HepG2 (cell line): ENCODE measurements around the gene SCRT2. TPM values are rescaled to one million over a fixed set of nuclear protein-coding genes. Genes with fewer than 3 reads are reported as not detected.

Source experiments
- BCL6 ChIP-seq: IDR thresholded peaks from 2 replicates; pipeline ENCODE4 v1.6.1; 2016; ENCODE audit warnings: missing genetic modification reagents, missing compliant biosample characterization
- EEA1 ChIP-seq: sonication (generic); formaldehyde crosslinking; IDR thresholded peaks from 2 replicates; pipeline ENCODE4 v1.5.1; 2020; ENCODE audit warnings: mild to moderate bottlenecking, missing genetic modification reagents, borderline replicate concordance
- KDM4B ChIP-seq: sonication (generic); formaldehyde crosslinking; IDR thresholded peaks from 2 replicates; pipeline ENCODE4 v1.4.0; 2020; ENCODE audit warnings: missing genetic modification reagents
- MTF1 ChIP-seq: sonication (generic); formaldehyde crosslinking; IDR thresholded peaks from 2 replicates; pipeline ENCODE4 v1.5.0; 2020; ENCODE audit warnings: missing genetic modification reagents
- TAF15 ChIP-seq: fragments of 200-400 bp; formaldehyde crosslinking; IDR thresholded peaks from one replicate; pipeline ENCODE4 v1.6.1; 2018; ENCODE audit warnings: mild to moderate bottlenecking, low read depth, low read length; ENCODE audit not compliant: poor library complexity, severe bottlenecking
- TCF7L2 ChIP-seq: IDR thresholded peaks from 2 replicates; pipeline ENCODE4 v1.6.1; 2011; ENCODE audit warnings: mild to moderate bottlenecking, low read depth, low read length, moderate library complexity
- ZBTB43 ChIP-seq: sonication (generic); formaldehyde crosslinking; conservative IDR thresholded peaks from 2 replicates; pipeline ENCODE4 v1.4.0; 2020; ENCODE audit warnings: missing genetic modification reagents
- ZNF431 ChIP-seq: sonication (generic); formaldehyde crosslinking; IDR thresholded peaks from 2 replicates; pipeline ENCODE4 v1.9.0; 2022; ENCODE audit warnings: missing genetic modification reagents, low read depth, mild to moderate bottlenecking, borderline replicate concordance
- ZNF446 ChIP-seq: sonication (generic); formaldehyde crosslinking; IDR thresholded peaks from 2 replicates; pipeline ENCODE4 v1.5.0; 2020; ENCODE audit warnings: mild to moderate bottlenecking, missing genetic modification reagents
- ZNF780A ChIP-seq: sonication (generic); formaldehyde crosslinking; IDR thresholded peaks from 2 replicates; pipeline ENCODE4 v1.8.0; 2022; ENCODE audit warnings: mild to moderate bottlenecking, missing genetic modification reagents, moderate library complexity
- ZXDC ChIP-seq: sonication (generic); formaldehyde crosslinking; IDR thresholded peaks from 2 replicates; pipeline ENCODE4 v1.5.0; 2020; ENCODE audit warnings: mild to moderate bottlenecking, missing genetic modification reagents
- polyA plus RNA-seq, 8 experiments: library from polyadenylated mRNA; depleted of rRNA in 3 of 8; stranded (reverse) in 7 of 8; unstranded in 1 of 8; fragments of >200 nt; fragmentation: Illumina TruSeq in 4 of 8; extraction: Trizol in 4 of 8; gene quantifications; 2 replicates each; pipeline versions ENCODE4 v1.2.1 to v1.2.3, GENCODE V29; 2011 to 2016; ENCODE audit warnings: low read depth in 4 of 8, missing spikeins in 1 of 8, mixed read lengths in 1 of 8; ENCODE audit not compliant: insufficient read depth in 1 of 8
- total RNA-seq, 5 experiments: library from RNA; depleted of rRNA; stranded (reverse); fragments of >200 nt; fragmentation: Illumina TruSeq; extraction: Trizol; gene quantifications; 2 replicates each; pipeline ENCODE4 v1.2.3, GENCODE V29; 2016; ENCODE audit warnings: low read depth in 1 of 5
- TF ChIP-seq, protein P1 (sequence below): sonication (generic); formaldehyde crosslinking; IDR thresholded peaks from 2 replicates; pipeline ENCODE4 v1.5.1; 2020; ENCODE audit warnings: mild to moderate bottlenecking, missing genetic modification reagents, moderate library complexity
- TF ChIP-seq, protein P2 (sequence below): sonication (generic); formaldehyde crosslinking; IDR thresholded peaks from 2 replicates; pipeline ENCODE4 v1.4.0; 2020; ENCODE audit warnings: missing genetic modification reagents
- TF ChIP-seq, protein P3 (sequence below): IDR thresholded peaks from 2 replicates; pipeline ENCODE4 v1.6.1; 2016; ENCODE audit warnings: control low read depth
- TF ChIP-seq, protein P4 (sequence below): sonication (generic); formaldehyde crosslinking; IDR thresholded peaks from 2 replicates; pipeline ENCODE4 v1.8.1; 2023; ENCODE audit warnings: mild to moderate bottlenecking, missing genetic modification reagents

The SCRT2 gene
- total and polyA plus RNA-seq, 2 of the 13 experiments (the other 11 are each of a cell fraction or from before 2014, with no cell fraction given): not detected

DNA sequence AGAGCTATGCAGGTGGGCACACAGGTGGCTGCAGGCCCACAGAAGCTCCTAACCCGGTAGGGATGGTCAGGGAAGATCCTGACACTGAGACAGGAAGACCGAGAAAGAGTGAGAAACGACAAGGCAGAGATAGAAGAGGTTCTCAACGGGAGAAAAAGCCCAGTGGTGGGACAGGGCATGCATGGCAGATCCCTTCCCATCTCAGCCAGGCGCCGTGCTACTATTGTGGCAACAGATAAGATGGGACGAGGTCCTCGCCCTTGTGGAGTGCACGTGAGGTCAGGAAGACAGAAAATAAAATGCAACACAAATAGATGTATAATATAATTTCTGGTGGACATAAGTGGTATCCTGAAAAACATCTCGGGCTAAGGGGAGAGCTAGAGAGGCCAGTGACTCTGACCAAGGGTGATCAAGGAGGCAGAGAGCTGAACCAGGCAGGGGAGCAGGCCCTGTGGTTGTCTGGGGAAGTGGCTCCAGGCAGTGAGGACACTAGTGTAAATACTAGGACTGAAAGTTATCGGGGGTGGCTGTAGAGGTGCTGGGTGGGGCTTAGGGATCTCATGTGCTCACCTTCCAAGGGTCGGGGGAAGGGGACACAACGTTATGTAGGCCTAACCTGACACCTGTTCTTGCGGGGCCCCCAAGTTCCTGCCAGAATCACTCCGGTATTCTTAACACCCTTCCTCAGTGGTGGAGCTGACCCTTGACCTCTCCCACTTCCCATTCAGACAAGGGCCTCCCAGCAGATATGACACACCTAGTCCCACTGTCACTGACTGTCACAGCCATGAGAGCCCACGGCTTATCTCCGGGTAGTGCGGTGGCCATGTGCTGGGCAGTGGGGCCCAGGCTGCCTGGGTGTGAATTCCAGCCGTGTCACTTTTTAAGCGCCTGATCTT lies 23.6 kb downstream of the SCRT2 start (continued):
- TF ChIP-seq ZXDC (CRISPR knock-in tag) (no peak), ZNF431 (no peak), TCF7L2 (no peak), EEA1 (CRISPR knock-in tag) (0 out of 2 replicates have a peak, but pooled peaks have one; percentile 52), ZBTB43 (no peak), ZNF780A (CRISPR knock-in tag) (no peak), ZNF446 (no peak), BCL6 (no peak), MTF1 (CRISPR knock-in tag) (0 out of 2 replicates have a peak, but pooled peaks have one; percentile 41), KDM4B (CRISPR knock-in tag) (no peak), TAF15 (no peak)
- TF ChIP-seq, protein P1, sequence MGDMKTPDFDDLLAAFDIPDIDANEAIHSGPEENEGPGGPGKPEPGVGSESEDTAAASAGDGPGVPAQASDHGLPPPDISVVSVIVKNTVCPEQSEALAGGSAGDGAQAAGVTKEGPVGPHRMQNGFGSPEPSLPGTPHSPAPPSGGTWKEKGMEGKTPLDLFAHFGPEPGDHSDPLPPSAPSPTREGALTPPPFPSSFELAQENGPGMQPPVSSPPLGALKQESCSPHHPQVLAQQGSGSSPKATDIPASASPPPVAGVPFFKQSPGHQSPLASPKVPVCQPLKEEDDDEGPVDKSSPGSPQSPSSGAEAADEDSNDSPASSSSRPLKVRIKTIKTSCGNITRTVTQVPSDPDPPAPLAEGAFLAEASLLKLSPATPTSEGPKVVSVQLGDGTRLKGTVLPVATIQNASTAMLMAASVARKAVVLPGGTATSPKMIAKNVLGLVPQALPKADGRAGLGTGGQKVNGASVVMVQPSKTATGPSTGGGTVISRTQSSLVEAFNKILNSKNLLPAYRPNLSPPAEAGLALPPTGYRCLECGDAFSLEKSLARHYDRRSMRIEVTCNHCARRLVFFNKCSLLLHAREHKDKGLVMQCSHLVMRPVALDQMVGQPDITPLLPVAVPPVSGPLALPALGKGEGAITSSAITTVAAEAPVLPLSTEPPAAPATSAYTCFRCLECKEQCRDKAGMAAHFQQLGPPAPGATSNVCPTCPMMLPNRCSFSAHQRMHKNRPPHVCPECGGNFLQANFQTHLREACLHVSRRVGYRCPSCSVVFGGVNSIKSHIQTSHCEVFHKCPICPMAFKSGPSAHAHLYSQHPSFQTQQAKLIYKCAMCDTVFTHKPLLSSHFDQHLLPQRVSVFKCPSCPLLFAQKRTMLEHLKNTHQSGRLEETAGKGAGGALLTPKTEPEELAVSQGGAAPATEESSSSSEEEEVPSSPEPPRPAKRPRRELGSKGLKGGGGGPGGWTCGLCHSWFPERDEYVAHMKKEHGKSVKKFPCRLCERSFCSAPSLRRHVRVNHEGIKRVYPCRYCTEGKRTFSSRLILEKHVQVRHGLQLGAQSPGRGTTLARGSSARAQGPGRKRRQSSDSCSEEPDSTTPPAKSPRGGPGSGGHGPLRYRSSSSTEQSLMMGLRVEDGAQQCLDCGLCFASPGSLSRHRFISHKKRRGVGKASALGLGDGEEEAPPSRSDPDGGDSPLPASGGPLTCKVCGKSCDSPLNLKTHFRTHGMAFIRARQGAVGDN (CRISPR knock-in tag): peak; percentile 70; the same call in 1 of the 2 replicates
- TF ChIP-seq, protein P2, sequence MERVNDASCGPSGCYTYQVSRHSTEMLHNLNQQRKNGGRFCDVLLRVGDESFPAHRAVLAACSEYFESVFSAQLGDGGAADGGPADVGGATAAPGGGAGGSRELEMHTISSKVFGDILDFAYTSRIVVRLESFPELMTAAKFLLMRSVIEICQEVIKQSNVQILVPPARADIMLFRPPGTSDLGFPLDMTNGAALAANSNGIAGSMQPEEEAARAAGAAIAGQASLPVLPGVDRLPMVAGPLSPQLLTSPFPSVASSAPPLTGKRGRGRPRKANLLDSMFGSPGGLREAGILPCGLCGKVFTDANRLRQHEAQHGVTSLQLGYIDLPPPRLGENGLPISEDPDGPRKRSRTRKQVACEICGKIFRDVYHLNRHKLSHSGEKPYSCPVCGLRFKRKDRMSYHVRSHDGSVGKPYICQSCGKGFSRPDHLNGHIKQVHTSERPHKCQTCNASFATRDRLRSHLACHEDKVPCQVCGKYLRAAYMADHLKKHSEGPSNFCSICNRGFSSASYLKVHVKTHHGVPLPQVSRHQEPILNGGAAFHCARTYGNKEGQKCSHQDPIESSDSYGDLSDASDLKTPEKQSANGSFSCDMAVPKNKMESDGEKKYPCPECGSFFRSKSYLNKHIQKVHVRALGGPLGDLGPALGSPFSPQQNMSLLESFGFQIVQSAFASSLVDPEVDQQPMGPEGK (CRISPR knock-in tag): 0 out of 2 replicates have a peak, but pooled peaks have one; percentile 23
- TF ChIP-seq, protein P3, sequence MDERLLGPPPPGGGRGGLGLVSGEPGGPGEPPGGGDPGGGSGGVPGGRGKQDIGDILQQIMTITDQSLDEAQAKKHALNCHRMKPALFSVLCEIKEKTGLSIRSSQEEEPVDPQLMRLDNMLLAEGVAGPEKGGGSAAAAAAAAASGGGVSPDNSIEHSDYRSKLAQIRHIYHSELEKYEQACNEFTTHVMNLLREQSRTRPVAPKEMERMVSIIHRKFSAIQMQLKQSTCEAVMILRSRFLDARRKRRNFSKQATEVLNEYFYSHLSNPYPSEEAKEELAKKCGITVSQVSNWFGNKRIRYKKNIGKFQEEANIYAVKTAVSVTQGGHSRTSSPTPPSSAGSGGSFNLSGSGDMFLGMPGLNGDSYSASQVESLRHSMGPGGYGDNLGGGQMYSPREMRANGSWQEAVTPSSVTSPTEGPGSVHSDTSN (CRISPR knock-in tag): no peak
- TF ChIP-seq, protein P4, sequence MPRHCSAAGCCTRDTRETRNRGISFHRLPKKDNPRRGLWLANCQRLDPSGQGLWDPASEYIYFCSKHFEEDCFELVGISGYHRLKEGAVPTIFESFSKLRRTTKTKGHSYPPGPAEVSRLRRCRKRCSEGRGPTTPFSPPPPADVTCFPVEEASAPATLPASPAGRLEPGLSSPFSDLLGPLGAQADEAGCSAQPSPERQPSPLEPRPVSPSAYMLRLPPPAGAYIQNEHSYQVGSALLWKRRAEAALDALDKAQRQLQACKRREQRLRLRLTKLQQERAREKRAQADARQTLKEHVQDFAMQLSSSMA (CRISPR knock-in tag): peak; percentile 80; the same call in 1 of the 2 replicates
